Brain microvascular endothelial cell (primary cell): Measurements from ENCODE around the gene JMJD1C.

ENCODE experiments used
- DNase-seq: peaks from one replicate; pipeline ENCODE4 v3.0.0-alpha.2; 2020
- H3K27ac ChIP-seq: fragments of 250-450 bp; sonication (Bioruptor Pico); 2 replicates; pipeline ENCODE4 v1.5.1; 2020; ENCODE audit warnings: mild to moderate bottlenecking, moderate library complexity
- H3K27me3 ChIP-seq: fragments of 250-450 bp; sonication (Bioruptor Pico); replicated peaks from 2 replicates; pipeline ENCODE4 v1.5.1; 2020; ENCODE audit warnings: mild to moderate bottlenecking
- H3K36me3 ChIP-seq: fragments of 250-450 bp; sonication (Bioruptor Pico); replicated peaks from 2 replicates; pipeline ENCODE4 v1.5.1; 2020; ENCODE audit warnings: mild to moderate bottlenecking
- H3K4me3 ChIP-seq: 2 replicates; pipeline ENCODE4 v1.5.1; 2011; ENCODE audit warnings: low read depth, mild to moderate bottlenecking, control low read depth, low read length, moderate library complexity
- CTCF ChIP-seq: IDR thresholded peaks from 2 replicates; pipeline ENCODE4 v1.5.1; 2011; ENCODE audit warnings: low read depth, mild to moderate bottlenecking, moderate library complexity, low read length, control low read depth, inconsistent platforms; ENCODE audit errors: missing control alignments
- in situ Hi-C: cut with HindIII; loops from 2 replicates; pipeline ENCODE4 v1.10.0; 2017; ENCODE audit warnings: low sequenced_read_pairs, low pct_ligation_motif_present

Gene JMJD1C

DNA sequence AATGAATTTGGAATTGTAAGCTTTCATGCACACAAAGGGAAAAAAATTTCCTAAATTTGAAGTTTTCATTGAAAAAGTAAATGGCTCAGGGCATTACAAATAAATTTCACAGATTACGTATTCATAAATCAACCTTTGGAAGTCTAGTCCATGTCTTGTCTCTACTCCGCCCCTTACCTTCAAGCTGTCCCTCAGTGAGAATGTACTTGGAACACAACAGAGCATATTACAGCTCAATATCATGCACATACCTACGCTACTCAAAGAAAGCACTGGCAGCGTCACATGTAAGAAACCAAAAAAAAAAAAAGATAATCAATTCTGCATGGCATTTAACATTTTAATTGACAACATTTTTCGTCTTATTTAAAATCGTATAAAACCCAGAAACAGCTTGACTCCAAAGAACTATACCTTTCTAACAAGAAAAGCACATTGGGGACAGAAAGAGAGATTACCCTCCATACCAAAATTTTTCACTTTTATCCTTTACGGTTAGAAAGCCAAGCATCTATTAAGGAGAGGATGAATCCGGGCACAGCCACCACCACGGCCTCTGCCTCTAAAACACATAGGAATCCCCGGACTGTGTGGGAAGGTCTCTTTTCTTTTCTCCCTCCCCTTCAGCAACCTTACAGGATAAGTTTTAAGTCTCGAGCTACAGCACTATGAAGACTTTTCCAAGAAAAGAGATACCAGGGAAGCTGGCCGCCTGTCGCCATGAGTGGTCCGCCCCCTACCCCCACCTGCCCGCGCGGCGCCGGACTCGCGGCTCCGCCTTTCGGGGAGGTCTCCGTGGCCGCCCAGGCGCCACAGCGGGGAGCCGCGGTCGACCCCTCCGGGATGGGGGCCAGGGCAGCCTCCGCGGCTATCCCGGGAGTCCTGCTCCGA, 1.1 kb downstream of the JMJD1C start:
- Histone ChIP-seq H3K4me3 (peak overlapping the region; percentile 88), H3K36me3 (no peaks in the 10 kb centered on the region), H3K27ac (peak overlapping the region; percentile 82), H3K27me3 (no peaks in the 10 kb centered on the region)
- no peak for TF ChIP-seq CTCF
- in situ Hi-C loops = no loop called here
- peak; percentile 11 for DNase-seq

- H3K27me3 ChIP-seq = no peaks in the 10 kb centered on the region
- DNase-seq = no peak
- no peaks in the 10 kb centered on the region for H3K36me3 ChIP-seq
- no peak overlapping the region for H3K4me3 ChIP-seq
- H3K27ac ChIP-seq = no peak overlapping the region
- TF ChIP-seq CTCF = no peak
- in situ Hi-C loops = no loop called here
Observed at GRCh38 chr10:63462442-63462841, 3.3 kb downstream of the JMJD1C start.

DNA sequence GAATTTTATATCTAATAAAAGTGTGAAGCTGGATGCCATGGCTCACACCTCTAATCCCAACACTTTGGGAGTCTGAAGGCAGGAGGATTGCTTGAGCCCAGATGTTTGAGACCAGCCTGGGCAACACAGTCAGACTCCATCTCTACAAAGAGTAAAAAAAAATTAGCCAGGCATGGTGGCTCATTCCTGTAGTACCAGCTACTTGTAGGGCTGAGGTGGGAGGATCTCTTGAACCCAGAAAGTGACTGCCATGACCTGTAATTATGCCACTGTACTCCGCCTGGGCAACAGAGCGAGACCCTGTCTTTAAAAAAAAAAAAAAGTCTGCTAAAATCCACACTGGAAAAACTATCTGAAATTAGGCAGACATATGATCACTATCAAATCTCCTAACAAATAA, 7.6 kb downstream of the JMJD1C start:
- no peak overlapping the region for H3K4me3 ChIP-seq
- H3K27me3 ChIP-seq = no peaks in the 10 kb centered on the region
- no peak for DNase-seq
- no peak overlapping the region for H3K27ac ChIP-seq
- no peak for TF ChIP-seq CTCF
- in situ Hi-C loops = no loop called here
- H3K36me3 ChIP-seq = no peaks in the 10 kb centered on the region

- Histone ChIP-seq H3K27me3 (no peaks in the 10 kb centered on the region), H3K4me3 (no peak overlapping the region), H3K36me3 (no peaks in the 10 kb centered on the region), H3K27ac (no peak overlapping the region)
- DNase-seq = no peak
- no peak for TF ChIP-seq CTCF
- in situ Hi-C loops = no loop called here
Observed at GRCh38 chr10:63457594-63457993, 8.2 kb downstream of the JMJD1C start.

- no peak for DNase-seq
- Histone ChIP-seq H3K27ac (peak overlapping the region; percentile 34), H3K27me3 (no peaks in the 10 kb centered on the region), H3K36me3 (no peaks in the 10 kb centered on the region), H3K4me3 (no peak overlapping the region)
- no peak for TF ChIP-seq CTCF
- in situ Hi-C loops = no loop called here
Observed at GRCh38 chr10:63456437-63457210, 9.2 kb downstream of the JMJD1C start.
